ENCODE results near the gene TMEM107.
A peak's percentile ranks its signal among the peaks of the same experiment; 100 is the strongest.
"Not testable (repeated sequence)": the region's sequence is repeated elsewhere in the genome, so short reads cannot be mapped to it uniquely, and the experiment has no call there.

TMEM107 gene

GRCh38 chr17:8189711-8190477, 13.7 kb upstream of the TMEM107 start, which contains the start of gene BORCS6:
Gene BORCS6, minus strand, starts transcription at chr17:8190180. Its CDS starts 40 bp downstream, at chr17:8190140.
- DNase-seq (ENCODE audit: low read depth), result peak; percentile 93

GRCh38 chr17:8189041-8189710, 13.0 kb upstream of the TMEM107 start:
- DNase-seq (ENCODE audit: low read depth), result no peak

GRCh38 chr17:8188263-8188839, 12.2 kb upstream of the TMEM107 start:
- no peak for DNase-seq (ENCODE audit: low read depth)

- DNase-seq (ENCODE audit: low read depth), result peak; percentile 88
These were observed 11.5 kb upstream of the TMEM107 start for GRCh38 chr17:8187517-8188262.

- peak; percentile 86 for DNase-seq (ENCODE audit: low read depth)
These were observed 10.8 kb upstream of the TMEM107 start for GRCh38 chr17:8186787-8187516.

GRCh38 chr17:8186446-8186786, 10.2 kb upstream of the TMEM107 start:
- no peak for DNase-seq (ENCODE audit: low read depth)

- peak; percentile 83 for DNase-seq (ENCODE audit: low read depth)
These were observed 9.6 kb upstream of the TMEM107 start for GRCh38 chr17:8185582-8186445.

GRCh38 chr17:8176998-8177731, 985 bp upstream of the TMEM107 start:
- no peak for DNase-seq (ENCODE audit: low read depth)

GRCh38 chr17:8175795-8176196, 384 bp downstream of the TMEM107 start:
- DNase-seq (ENCODE audit: low read depth), result no peak

- no peak for DNase-seq (ENCODE audit: low read depth)
These were observed 2.3 kb downstream of the TMEM107 start for GRCh38 chr17:8173871-8174322.

- peak; percentile 75 for DNase-seq (ENCODE audit: low read depth)
These were observed 2.9 kb downstream of the TMEM107 start for GRCh38 chr17:8173056-8173870.

GRCh38 chr17:8170186-8170585, 6.0 kb downstream of the TMEM107 start:
- DNase-seq (ENCODE audit: low read depth), result not testable (repeated sequence)

- DNase-seq (ENCODE audit: low read depth), result no peak
These were observed 8.7 kb downstream of the TMEM107 start for GRCh38 chr17:8167526-8167925.

GRCh38 chr17:8166731-8167130, 9.4 kb downstream of the TMEM107 start:
- no peak for DNase-seq (ENCODE audit: low read depth)

- DNase-seq (ENCODE audit: low read depth), result no peak
These were observed 11.4 kb downstream of the TMEM107 start for GRCh38 chr17:8164815-8165131.

- DNase-seq (ENCODE audit: low read depth), result no peak
These were observed 12.0 kb downstream of the TMEM107 start for GRCh38 chr17:8163978-8164814.

GRCh38 chr17:8162997-8163977, 12.9 kb downstream of the TMEM107 start:
- no peak for DNase-seq (ENCODE audit: low read depth)

Measured in stimulated activated CD4-positive, alpha-beta T cell treated with anti-CD3 and anti-CD28 coated beads, Interleukin-2, amount 100 ng/mL, for 4 hours (primary cell).